Activated CD4-positive, alpha-beta memory T cell treated with anti-CD3 and anti-CD28 coated beads, Interleukin-2, amount 10 ng/mL, durations not matched to agents 7 days and 5 days (primary cell): Measurements from ENCODE around the gene ELANE. TPM values are rescaled to one million over a fixed set of nuclear protein-coding genes. Genes with fewer than 3 reads are reported as not detected.

ENCODE experiments used
- CTCF ChIA-PET: fragments of 350-600 bp; sonication (Branson Sonifier 250); formaldehyde crosslinking; loops from one replicate; lab custom pipeline; 2021; ENCODE audit warnings: antibody characterized with exemption, inconsistent platforms; lab: Charles Lee
- POLR2A ChIA-PET: fragments of 350-600 bp; sonication (Branson Sonifier 250); formaldehyde crosslinking; loops from one replicate; lab custom pipeline; 2021; ENCODE audit warnings: antibody characterized with exemption; lab: Charles Lee
- DNase-seq: peaks from one replicate; pipeline ENCODE4 v3.0.0-alpha.2; 2020
- H3K27ac Mint-ChIP-seq: one replicate; pipeline ENCODE4 v1.8.0; 2021; ENCODE audit warnings: mild to moderate bottlenecking, mixed read lengths
- H3K27me3 Mint-ChIP-seq: one replicate; pipeline ENCODE4 v1.8.0; 2021; ENCODE audit warnings: mixed read lengths
- H3K36me3 Mint-ChIP-seq: one replicate; pipeline ENCODE4 v1.8.0; 2021; ENCODE audit warnings: low read depth, mixed read lengths
- H3K4me1 Mint-ChIP-seq: one replicate; pipeline ENCODE4 v1.8.0; 2021; ENCODE audit warnings: mixed read lengths
- H3K4me3 Mint-ChIP-seq: one replicate; pipeline ENCODE4 v1.8.0; 2021; ENCODE audit warnings: mild to moderate bottlenecking, mixed read lengths
- H3K9me3 Mint-ChIP-seq: one replicate; pipeline ENCODE4 v1.8.0; 2021; ENCODE audit warnings: mixed read lengths
- total RNA-seq, 2 experiments: library from RNA; stranded (reverse); gene quantifications; one replicate each; pipeline ENCODE4 v1.2.3, GENCODE V29; 2021

ELANE gene
- not detected for total RNA-seq

GRCh38 chr19:852136-853013 is at the start of gene ELANE:
Gene ELANE, plus strand, starts transcription at chr19:852303. Its CDS starts 26 bp downstream, at chr19:852329.
- H3K27ac Mint-ChIP-seq: no peak within 1 kb of the TSS
- peaks cover 6% of the 10 kb centered on the region for H3K27me3 Mint-ChIP-seq
- no peaks in the 10 kb centered on the region for H3K36me3 Mint-ChIP-seq
- no peaks in the 10 kb centered on the region for H3K9me3 Mint-ChIP-seq
- ChIA-PET CTCF (no interaction called here), POLR2A (no interaction called here)
- no peak for DNase-seq
- no peak within 1 kb of the TSS for H3K4me3 Mint-ChIP-seq
- peaks cover 2% of the 10 kb centered on the region for H3K4me1 Mint-ChIP-seq

- peak overlapping the region; percentile 24 for H3K4me3 Mint-ChIP-seq
- H3K4me1 Mint-ChIP-seq: peaks cover 53% of the 10 kb centered on the region
- CTCF ChIA-PET: no interaction called here
- no peak for DNase-seq
- peaks cover 69% of the 10 kb centered on the region for H3K36me3 Mint-ChIP-seq
- H3K27me3 Mint-ChIP-seq: no peaks in the 10 kb centered on the region
- H3K9me3 Mint-ChIP-seq: no peaks in the 10 kb centered on the region
- H3K27ac Mint-ChIP-seq: peak overlapping the region; percentile 56
- POLR2A ChIA-PET: interaction anchor here (1.5 kb wide), 2 partner anchors 13 to 17 kb away, joined by 4 to 5 read pairs; no protein-coding TSS in a partner anchor
Measured at GRCh38 chr19:802498-803098, 49.5 kb upstream of the ELANE start.

- Mint-ChIP-seq H3K27me3 (no peaks in the 10 kb centered on the region), H3K27ac (no peak overlapping the region), H3K4me1 (peaks cover 56% of the 10 kb centered on the region), H3K9me3 (no peaks in the 10 kb centered on the region), H3K36me3 (peaks cover 74% of the 10 kb centered on the region), H3K4me3 (no peak overlapping the region)
- DNase-seq: no peak
- POLR2A ChIA-PET: interaction anchor here (1.5 kb wide), 2 partner anchors 12 to 17 kb away, joined by 4 to 5 read pairs; no protein-coding TSS in a partner anchor
- CTCF ChIA-PET: no interaction called here
Measured at GRCh38 chr19:803099-803561, 49.0 kb upstream of the ELANE start.

- POLR2A ChIA-PET: interaction anchor here (1.5 kb wide), 2 partner anchors 11 to 16 kb away, joined by 4 to 5 read pairs; no protein-coding TSS in a partner anchor
- no peak overlapping the region for H3K4me3 Mint-ChIP-seq
- peaks cover 71% of the 10 kb centered on the region for H3K36me3 Mint-ChIP-seq
Measured at GRCh38 chr19:803686-804418, 48.3 kb upstream of the ELANE start.

DNA sequence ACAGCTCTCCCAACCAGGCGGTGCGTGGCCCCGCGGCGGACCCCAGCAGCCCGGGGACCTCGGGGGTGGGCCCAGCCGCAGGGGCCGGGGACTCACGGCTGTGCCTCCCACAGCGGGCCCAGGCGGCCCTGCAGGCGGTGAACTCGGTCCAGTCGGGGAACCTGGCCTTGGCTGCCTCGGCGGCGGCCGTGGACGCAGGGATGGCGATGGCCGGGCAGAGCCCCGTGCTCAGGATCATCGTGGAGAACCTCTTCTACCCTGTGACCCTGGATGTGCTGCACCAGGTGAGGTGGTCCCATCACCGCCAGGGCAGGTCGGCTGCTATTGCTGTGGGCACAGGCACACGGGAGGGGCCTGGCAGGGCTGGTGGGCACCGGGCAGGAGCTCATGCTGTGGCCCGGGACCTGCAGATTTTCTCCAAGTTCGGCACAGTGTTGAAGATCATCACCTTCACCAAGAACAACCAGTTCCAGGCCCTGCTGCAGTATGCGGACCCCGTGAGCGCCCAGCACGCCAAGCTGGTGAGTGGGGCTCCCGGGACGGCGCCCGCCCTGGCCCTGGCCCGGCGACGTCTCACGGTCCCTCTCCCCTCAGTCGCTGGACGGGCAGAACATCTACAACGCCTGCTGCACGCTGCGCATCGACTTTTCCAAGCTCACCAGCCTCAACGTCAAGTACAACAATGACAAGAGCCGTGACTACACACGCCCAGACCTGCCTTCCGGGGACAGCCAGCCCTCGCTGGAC is 47.5 kb upstream of the ELANE start:
- H3K9me3 Mint-ChIP-seq: no peaks in the 10 kb centered on the region
- ChIA-PET CTCF (no interaction called here), POLR2A (no interaction called here)
- DNase-seq: no peak
- H3K27ac Mint-ChIP-seq: peak overlapping the region; percentile 52
- peaks cover 50% of the 10 kb centered on the region for H3K4me1 Mint-ChIP-seq
- H3K27me3 Mint-ChIP-seq: no peaks in the 10 kb centered on the region
- peaks cover 68% of the 10 kb centered on the region for H3K36me3 Mint-ChIP-seq
- H3K4me3 Mint-ChIP-seq: no peak overlapping the region

More at GRCh38 chr19:803686-804418, 48.3 kb upstream of the ELANE start:
- Mint-ChIP-seq H3K4me1 (peaks cover 56% of the 10 kb centered on the region), H3K9me3 (no peaks in the 10 kb centered on the region), H3K27ac (no peak overlapping the region), H3K27me3 (no peaks in the 10 kb centered on the region)
- CTCF ChIA-PET: no interaction called here
- DNase-seq: no peak

GRCh38 chr19:805166-805551 is 46.9 kb upstream of the ELANE start:
- H3K9me3 Mint-ChIP-seq: no peaks in the 10 kb centered on the region
- H3K4me3 Mint-ChIP-seq: no peak overlapping the region
- CTCF ChIA-PET: no interaction called here
- no peak for DNase-seq
- H3K27ac Mint-ChIP-seq: peak overlapping the region; percentile 52
- POLR2A ChIA-PET: no interaction called here
- peaks cover 68% of the 10 kb centered on the region for H3K36me3 Mint-ChIP-seq
- no peaks in the 10 kb centered on the region for H3K27me3 Mint-ChIP-seq
- peaks cover 45% of the 10 kb centered on the region for H3K4me1 Mint-ChIP-seq

- H3K27me3 Mint-ChIP-seq: no peaks in the 10 kb centered on the region
- H3K9me3 Mint-ChIP-seq: no peaks in the 10 kb centered on the region
- DNase-seq: no peak
- CTCF ChIA-PET: no interaction called here
- peaks cover 38% of the 10 kb centered on the region for H3K4me1 Mint-ChIP-seq
- peaks cover 69% of the 10 kb centered on the region for H3K36me3 Mint-ChIP-seq
- H3K27ac Mint-ChIP-seq: no peak overlapping the region
- POLR2A ChIA-PET: interaction anchor here (1.2 kb wide), 1 partner anchor 7 kb away, joined by 3 read pairs; no protein-coding TSS in a partner anchor
- H3K4me3 Mint-ChIP-seq: no peak overlapping the region
Measured at GRCh38 chr19:805600-806550, 46.2 kb upstream of the ELANE start.

GRCh38 chr19:806815-807421 is 45.2 kb upstream of the ELANE start:
- Mint-ChIP-seq H3K27me3 (no peaks in the 10 kb centered on the region), H3K36me3 (peaks cover 68% of the 10 kb centered on the region), H3K27ac (no peak overlapping the region), H3K4me1 (peaks cover 28% of the 10 kb centered on the region), H3K9me3 (no peaks in the 10 kb centered on the region), H3K4me3 (no peak overlapping the region)
- ChIA-PET POLR2A (interaction anchor here (1.2 to 3.0 kb wide), 2 partner anchors 8 to 11 kb away, joined by 3 to 7 read pairs; no protein-coding TSS in a partner anchor), CTCF (no interaction called here)
- no peak for DNase-seq

GRCh38 chr19:807627-808422 is 44.3 kb upstream of the ELANE start:
- Mint-ChIP-seq H3K9me3 (no peaks in the 10 kb centered on the region), H3K4me3 (no peak overlapping the region), H3K27me3 (no peaks in the 10 kb centered on the region), H3K27ac (no peak overlapping the region), H3K36me3 (peaks cover 64% of the 10 kb centered on the region), H3K4me1 (peaks cover 20% of the 10 kb centered on the region)
- no peak for DNase-seq
- ChIA-PET CTCF (no interaction called here), POLR2A (interaction anchor here (3.0 kb wide), 1 partner anchor 12 kb away, joined by 7 read pairs; no protein-coding TSS in a partner anchor)

GRCh38 chr19:808423-808775 is 43.7 kb upstream of the ELANE start:
- Mint-ChIP-seq H3K4me1 (peaks cover 16% of the 10 kb centered on the region), H3K27ac (no peak overlapping the region), H3K36me3 (peaks cover 61% of the 10 kb centered on the region), H3K9me3 (no peaks in the 10 kb centered on the region), H3K4me3 (no peak overlapping the region), H3K27me3 (no peaks in the 10 kb centered on the region)
- ChIA-PET CTCF (no interaction called here), POLR2A (interaction anchor here (3.0 kb wide), 1 partner anchor 12 kb away, joined by 7 read pairs; no protein-coding TSS in a partner anchor)
- DNase-seq: no peak
